PC-3 (cell line): ENCODE measurements around the gene PNCK.

Source experiments
- EZH2 ChIP-seq: fragments of 300-600 bp; sonication (generic); IDR thresholded peaks from one replicate; pipeline ENCODE4 v1.6.1; 2017; ENCODE audit warnings: antibody characterized with exemption, mild to moderate bottlenecking, low read length; ENCODE audit not compliant: unreplicated experiment
- TF ChIP-seq, protein P1 (sequence below): fragments of 300-600 bp; sonication (generic); conservative IDR thresholded peaks from 2 replicates; pipeline ENCODE4 v1.5.1; 2017; ENCODE audit warnings: antibody characterized with exemption, low read depth, mild to moderate bottlenecking, low read length

- TF ChIP-seq, protein P1, sequence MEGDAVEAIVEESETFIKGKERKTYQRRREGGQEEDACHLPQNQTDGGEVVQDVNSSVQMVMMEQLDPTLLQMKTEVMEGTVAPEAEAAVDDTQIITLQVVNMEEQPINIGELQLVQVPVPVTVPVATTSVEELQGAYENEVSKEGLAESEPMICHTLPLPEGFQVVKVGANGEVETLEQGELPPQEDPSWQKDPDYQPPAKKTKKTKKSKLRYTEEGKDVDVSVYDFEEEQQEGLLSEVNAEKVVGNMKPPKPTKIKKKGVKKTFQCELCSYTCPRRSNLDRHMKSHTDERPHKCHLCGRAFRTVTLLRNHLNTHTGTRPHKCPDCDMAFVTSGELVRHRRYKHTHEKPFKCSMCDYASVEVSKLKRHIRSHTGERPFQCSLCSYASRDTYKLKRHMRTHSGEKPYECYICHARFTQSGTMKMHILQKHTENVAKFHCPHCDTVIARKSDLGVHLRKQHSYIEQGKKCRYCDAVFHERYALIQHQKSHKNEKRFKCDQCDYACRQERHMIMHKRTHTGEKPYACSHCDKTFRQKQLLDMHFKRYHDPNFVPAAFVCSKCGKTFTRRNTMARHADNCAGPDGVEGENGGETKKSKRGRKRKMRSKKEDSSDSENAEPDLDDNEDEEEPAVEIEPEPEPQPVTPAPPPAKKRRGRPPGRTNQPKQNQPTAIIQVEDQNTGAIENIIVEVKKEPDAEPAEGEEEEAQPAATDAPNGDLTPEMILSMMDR: no peak
- no peak for TF ChIP-seq EZH2
Observed at GRCh38 chrX:153625271-153626024, 48.2 kb downstream of the PNCK start.
